ENCODE data around the gene TEX2.
"Not testable (repeated sequence)": the region's sequence is repeated elsewhere in the genome, so short reads cannot be mapped to it uniquely, and the experiment has no call there.

TEX2 gene

DNA sequence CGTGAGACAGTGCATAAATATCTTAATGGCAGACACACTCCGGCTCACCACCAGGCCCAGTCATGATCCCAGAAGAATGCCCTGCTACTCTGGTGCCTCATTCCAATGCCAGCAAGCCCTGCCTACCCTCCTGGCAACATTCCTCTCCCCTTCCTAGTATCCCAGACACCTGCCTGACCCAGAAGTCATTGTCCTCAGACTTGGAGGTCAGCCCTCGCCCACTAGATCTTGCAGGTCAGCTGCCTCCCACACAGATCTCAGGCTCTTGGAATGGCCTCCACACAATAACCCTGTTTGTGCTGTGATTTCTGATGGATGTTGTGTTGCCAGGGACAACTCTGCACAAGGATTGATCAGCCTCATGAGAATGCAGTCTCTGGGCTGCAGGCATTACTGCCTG lies 1.8 kb upstream of the TEX2 start:
- no peak for DNase-seq (ENCODE audit: low read depth in 3 of 3)

DNA sequence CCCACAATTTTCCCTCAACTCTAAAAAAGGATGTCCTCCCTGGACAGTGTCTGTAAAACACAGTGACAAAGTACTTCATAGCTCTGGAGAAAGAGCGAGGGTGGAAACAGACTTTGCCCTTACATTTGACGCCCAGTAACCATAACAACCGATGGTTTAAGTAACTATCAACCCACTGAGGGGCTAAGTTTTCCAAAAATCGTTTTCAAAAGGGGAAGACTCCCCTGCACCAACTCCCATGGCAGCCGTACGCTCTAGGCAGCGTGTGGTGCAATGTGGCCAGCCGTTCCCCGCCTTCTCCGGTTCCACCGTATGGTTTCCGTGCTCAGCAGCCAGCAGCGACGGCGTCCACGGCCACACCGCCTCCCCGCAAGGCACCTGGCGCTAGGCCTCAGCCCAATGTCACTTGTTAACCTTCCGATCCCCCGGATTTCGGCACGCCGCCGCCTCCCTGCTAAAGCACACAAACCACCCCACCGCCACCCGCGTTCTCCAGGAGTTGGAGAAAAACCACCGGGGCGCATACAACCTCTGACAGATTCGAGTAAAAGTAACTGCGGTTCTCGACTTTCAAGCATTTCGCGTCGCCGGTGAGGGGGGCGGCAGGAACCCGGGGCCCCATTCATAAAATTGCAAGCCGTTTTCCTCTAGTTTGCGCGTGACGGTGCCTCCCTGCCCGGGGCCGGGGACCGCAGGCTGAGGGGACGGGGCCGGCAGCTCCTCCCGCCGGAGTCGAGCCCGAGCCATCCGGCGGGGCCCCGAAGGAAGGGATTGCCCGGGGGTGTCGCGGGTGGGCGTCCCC lies 661 bp downstream of the TEX2 start:
- DNase-seq (ENCODE audit: low read depth in 3 of 3): peak; percentile 31 to 43 (median 39)

DNA sequence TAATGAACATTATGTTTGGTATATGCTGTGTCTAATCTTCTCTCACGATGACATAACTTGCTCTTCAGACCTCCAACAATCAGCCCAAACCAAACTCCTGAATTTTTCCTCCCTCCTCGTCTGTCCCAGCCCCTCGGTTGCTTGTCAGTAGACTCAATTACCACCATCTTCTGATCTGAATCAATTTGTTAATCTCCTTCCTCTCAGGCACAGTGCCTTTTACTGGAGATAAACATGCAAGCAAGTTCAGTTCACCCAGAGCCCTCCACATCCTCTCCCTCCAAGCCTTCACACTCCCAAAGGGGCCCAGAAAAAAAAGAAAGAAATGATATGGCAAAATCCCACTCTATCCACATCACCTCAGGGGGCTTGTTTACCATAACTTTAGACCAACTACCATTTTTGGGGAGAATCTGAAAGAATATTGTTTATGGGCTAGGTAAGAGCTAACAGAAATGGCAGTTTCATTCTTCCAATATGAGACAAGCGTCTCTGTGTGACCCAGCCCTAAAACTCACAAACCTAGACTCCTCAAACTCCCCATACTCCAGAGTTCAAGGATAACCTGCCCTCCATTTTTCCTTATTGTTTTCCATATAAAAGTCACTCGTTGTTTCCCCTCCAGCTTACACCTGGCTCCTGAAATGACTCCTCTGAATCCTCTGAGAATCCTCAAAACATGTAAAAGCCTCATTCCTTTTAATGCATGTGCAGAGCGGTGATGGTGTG lies 1.5 kb downstream of the TEX2 start:
- DNase-seq (ENCODE audit: low read depth in 3 of 3): no peak

DNA sequence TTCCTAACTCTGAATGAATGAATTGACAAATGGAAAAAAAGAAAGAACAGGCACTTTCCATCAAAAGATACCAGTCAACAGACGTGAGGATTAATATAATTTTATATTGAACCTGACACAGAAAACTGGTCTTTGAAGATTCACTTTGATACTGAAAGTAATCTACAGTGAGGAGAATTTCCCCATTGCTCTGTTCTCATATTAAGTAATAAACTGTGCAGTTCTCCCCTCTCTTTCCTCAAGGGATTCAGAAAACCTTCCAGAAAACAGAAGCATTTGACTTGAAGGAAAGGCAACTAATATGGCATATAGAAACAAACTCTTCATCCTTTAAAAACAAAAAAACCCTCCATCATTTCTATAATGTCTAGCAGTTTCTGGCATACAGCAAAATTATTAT lies 2.2 kb downstream of the TEX2 start:
- no peak for DNase-seq (ENCODE audit: low read depth in 3 of 3)

DNA sequence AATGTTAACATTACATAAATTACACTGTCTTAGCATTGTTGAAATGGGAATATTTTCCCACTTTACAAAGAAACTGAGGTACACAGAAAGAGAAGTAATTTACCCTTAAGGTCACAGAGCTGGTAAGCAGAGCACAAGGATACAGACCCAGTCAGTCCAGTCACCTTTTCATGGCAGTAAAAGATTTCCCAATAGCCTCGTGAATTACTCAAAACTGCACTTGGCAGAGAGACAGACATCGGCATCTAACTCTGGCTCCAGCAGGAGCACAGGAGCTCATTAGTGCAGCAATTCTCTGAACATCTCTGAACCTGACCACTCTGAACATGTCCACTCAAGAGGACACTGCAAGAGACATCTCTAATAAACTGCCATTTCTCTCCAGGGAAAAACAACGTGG lies 3.1 kb downstream of the TEX2 start:
- DNase-seq (ENCODE audit: low read depth in 3 of 3): no peak

DNA sequence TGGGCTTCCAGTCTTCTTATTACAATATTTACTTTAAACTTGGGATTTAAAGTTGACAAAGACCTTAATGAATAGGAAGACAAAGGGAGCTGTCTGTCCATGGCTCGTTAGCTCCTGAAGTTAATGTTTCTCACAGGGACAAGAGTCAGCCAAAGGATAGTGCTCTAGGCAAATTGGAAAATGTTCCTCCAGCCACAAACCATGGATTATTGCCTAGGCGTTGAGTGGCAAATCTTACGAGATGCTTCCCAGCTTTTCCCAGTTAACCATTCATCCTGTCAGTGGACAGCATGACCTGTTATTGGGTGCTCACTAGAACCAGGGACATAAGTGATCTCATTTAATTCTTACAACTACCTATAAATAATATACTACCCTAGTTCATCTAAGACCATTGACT lies 3.6 kb downstream of the TEX2 start:
- DNase-seq (ENCODE audit: low read depth in 3 of 3): no peak

DNA sequence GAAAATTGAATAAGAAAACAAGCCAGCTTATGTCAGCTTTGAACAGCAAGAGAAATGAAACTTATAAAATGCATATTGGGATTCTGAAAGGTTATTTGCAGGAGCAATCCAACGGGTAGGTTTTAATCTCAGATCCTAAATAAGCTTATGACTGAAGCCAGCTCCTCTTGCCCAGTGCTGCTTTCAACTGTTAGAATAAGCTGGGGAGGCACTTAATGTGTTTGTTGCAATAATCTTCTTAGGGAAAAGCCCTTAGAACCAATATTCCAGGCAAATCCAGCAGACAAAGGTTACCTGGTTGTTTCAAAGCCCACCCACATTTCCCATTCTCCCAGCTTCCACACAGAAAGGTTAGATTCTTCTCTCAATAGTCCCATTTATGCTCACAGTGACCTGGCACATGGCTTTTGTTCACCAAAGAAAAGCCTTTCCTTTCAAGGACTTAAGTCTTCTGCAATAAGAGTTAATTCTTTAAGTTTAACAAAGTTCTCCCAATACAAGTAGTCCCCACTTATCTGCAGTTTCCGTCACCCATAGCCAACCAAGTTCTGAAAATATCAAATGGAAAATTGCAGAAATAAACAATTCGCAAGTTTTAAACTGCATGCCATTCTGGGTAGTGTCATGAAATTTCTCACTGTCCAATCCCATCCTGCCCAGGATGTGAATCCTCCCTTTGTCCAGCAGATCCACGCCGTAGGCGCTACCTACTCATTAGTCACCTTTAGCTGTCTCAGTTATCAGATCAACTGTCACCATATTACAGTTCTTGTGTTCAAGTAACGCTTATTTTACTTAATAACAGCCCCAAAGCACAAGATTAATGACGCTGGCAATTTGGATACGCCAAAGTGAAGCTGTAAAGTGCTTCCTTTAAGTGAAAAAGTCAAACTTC lies 5.9 kb downstream of the TEX2 start:
- DNase-seq (ENCODE audit: low read depth in 3 of 3): no peak

DNA sequence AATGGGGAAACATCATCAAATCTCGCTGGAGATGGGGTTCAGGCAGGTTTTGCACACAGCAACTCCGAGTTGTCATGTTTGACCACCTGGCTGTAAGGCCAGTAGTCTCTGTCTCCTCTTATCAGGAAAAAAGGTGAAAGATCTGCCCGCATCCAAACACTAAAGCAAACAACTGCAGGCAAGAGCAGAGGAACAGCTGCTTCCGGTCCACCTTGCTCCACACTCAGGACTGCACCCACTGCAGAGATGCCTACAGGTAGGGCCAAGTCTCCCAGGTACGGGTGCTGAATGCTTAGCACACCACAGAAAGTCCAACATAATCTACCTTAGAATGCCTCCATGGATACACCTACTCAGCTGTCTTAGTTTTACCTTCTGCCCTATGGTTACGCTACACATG lies 7.3 kb downstream of the TEX2 start:
- DNase-seq (ENCODE audit: low read depth in 3 of 3): no peak

DNA sequence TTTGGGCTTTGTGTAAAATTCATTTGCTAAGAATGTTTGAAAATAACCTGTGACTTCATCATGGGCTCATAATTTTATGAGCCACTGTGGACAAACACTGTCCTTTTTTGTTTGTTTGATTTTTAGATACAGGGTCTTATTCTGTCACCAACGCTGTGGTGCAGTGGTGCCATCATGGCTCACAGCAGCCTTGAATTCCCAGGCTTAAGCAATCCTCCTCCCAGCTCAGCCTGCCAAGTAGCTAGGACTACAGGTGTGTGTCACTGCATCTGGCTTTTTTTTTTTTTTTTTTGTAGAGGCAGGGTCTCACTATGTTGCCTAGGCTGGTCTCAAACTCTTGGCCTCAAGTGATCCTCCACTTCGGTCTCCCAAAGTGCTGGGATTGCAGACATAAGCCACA lies 8.3 kb downstream of the TEX2 start:
- DNase-seq (ENCODE audit: low read depth in 3 of 3): no peak

DNA sequence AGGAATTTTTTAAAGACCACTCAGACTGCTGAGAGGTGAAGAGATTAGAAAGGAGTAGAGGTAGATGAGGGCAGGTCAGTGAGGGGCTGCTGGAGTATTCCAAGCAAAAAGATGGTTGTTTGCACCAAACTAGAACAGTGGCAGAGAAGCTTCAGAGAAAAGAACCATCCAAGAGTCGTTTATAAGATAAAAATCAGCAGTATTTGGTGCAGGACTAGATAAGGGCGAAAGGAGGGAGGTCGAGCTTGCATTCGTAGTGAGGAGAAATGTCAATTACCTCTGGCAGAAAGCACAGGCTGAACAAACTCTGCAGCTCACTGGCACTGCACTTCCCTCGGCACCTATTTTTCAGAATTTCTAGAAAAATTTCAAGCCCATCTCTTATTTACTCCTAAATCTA lies 9.6 kb downstream of the TEX2 start:
- DNase-seq (ENCODE audit: low read depth in 3 of 3): no peak

DNA sequence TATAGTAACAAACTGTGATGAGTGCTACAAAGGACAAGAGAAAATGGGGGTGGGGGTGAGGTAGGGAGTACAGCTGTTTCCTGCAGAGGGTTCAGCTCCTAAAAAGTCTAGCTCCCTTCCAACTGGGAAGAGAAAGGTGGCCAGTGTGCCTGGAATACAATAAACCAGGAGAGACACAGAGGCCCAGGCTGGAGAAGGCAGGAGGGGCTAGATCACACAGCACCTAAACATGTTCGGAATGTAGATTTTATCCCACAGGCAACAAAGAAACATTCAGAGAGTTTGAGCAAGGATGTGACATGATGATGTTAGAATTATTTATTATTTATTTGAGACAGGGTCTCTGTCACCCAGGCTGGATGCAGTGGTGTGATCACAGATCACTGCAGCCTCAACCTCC lies 10.2 kb downstream of the TEX2 start:
- no peak for DNase-seq (ENCODE audit: low read depth in 3 of 3)

DNA sequence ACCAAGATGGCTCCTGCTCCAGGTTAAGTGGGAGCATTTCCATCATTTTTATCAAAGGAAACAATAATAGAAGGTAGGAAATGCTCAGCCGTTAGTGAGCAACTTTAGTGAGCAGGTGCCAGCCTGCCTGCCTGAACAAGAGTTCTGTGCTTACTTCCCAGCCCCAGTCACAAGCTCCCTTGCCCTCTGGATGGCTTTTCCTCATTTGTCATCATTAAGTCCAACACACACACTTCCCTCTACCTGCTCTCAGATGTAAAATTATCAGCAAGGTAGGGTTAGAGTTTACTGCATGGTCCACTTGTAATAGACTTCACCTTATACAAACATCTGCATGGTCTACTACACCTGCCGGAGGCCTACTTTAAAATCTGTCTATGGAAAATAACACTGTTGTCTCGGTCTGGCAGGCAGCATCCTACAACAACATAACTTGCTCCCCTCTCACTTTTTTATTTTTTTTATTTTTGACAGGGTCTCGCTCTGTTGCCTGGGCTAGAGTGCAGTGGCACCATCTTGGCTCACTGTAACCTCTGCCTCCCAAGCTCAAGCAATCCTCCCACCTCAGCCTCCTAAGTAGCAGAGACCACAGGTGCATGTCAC lies 12.7 kb downstream of the TEX2 start:
- no peak for DNase-seq (ENCODE audit: low read depth in 3 of 3)

DNA sequence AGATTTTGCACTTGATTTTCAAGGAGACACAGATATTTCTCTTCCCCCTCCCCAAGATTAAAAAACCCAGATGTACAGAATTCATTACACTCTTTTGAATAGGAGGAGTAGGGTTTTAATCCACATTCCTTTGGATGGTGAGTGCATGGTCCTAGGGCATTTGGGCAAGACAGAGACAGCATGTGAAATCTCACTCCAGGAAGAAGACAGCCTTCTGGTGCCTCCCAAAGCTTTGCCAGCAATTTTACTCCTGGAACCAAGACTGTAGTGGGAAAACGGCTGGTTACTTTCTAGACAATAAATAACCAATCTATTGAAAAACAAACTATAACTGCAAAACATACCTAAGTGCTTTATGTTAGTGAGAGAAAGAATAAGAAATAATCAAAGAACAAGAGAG lies 15.2 kb downstream of the TEX2 start:
- no peak for DNase-seq (ENCODE audit: low read depth in 3 of 3)

DNA sequence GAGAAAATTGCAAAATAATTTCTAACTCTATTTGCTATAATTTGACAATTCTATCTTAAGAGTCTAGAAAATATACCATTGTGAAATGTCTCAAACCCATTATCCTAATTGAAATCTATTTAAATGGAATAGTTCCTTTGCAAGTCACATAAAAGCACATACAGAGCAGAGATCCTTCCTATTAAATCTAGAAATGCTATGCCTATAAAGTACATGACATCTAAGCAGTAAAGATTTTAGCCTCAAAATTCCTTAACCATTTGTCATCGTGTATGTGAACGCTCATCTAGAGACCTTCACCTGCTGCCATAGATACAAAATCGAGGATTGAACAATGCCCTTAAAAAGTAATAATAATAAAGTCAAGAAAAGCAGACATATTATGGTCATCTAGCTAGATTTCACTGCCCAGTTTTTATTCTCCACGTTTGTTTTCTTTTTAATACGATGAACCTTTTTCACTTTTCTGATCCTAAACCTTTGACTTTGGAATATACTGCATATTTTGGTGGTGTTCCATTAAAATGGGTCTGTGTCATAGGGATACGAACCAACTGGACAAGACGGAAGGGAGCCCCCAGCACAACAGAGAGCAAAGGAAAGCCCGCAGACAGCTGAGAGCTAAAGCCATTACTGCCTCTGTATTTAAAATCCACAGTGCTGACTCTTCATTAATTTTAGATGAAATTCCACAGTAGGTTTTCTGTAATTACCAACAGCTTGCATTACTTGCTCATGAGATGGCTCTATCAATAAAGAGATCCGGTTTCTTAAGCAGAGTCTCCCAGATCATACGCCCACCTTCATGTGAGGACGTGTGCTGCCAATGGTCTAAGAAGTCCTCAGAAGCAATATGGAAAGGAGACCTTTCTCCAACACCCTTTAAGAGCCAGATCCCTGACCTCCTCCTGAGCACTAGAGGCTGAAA lies 17.6 kb downstream of the TEX2 start:
- DNase-seq (ENCODE audit: low read depth in 3 of 3): no peak

DNA sequence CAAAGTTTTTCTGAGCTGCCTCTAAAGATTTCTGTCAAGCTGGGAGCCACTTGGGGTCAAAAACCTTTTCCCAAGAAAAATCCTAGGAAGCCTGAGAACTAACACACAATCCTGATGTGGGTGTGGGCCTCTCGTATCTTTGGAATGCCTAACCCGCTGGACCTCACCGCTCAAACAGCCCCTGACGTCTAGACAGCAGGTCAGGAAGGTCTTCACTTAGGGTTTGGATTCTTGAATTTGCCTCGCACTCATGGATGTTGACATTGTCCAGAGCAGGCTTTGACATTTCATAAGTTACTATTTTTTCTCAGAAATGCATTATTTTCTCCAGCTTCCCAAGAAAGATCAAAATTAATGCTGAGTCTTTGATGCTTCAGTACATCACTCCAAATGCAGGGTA lies 18.9 kb downstream of the TEX2 start:
- no peak for DNase-seq (ENCODE audit: low read depth in 3 of 3)

DNA sequence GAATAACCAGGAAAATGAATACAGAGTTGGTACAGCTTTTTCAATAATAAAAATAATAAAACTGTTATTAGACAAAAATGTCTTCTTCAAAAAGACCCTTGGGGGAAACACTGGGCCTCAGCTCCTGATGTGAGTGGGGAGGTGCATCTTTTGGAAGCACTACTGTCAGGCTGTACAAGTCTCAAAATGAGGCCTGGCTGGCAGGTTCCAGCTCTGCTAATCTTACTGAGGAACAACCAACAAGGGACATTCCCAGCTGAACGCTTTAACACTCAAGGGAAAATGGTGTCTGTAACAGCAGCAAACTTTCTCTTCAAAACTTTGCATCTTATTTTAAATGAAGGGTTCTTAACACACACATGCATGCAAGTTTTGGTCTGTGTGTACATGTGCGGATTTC lies 19.7 kb downstream of the TEX2 start:
- DNase-seq (ENCODE audit: low read depth in 3 of 3): no peak

DNA sequence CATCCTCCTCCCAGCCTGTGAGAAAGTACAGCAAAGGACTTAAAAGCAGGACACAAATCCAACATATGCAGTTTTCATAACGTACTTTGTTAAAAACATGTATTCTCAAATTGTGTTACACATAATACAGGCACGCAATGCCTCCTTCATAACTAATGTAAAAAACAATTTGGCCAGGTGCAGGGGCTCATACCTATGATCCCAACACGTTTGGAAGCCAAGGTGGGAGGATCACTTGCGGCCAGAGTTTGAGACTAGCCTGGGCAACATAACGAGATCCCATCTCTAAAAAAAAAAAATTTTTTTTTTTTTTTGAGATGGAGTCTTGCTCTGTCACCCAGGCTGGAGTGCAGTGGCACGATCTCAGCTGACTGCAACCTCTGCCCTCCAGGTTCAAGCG lies 20.4 kb downstream of the TEX2 start:
- no peak for DNase-seq (ENCODE audit: low read depth in 3 of 3)

DNA sequence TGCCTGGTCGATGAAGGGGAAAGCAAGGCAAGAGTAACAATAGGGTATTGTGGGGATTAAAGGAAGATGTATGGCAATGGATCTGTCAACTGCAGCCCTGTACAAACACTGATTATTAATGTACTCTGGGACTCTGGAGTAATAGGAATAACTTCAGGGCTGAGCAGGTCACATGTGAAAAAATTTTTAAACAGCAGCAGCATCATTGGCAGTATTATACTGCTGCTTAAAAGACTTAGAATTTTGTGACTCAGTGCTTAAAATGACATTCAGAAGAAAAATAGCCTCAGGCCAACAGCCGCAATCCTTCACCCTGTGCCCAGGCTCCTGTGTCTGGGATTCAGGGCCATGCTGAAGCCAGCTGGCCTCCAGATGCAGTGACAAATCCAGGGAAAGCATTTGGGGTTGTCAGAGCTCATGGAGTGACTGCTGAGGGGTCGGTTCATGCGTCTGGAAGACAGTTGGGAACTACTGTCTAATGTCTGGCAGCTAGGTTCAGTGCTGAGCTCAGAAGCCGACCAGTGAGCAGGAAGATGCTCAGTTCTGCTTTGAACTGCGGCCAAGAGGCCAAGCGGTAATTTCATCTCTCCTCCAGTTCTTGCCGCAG lies 22.2 kb downstream of the TEX2 start:
- DNase-seq (ENCODE audit: low read depth in 3 of 3): no peak

DNA sequence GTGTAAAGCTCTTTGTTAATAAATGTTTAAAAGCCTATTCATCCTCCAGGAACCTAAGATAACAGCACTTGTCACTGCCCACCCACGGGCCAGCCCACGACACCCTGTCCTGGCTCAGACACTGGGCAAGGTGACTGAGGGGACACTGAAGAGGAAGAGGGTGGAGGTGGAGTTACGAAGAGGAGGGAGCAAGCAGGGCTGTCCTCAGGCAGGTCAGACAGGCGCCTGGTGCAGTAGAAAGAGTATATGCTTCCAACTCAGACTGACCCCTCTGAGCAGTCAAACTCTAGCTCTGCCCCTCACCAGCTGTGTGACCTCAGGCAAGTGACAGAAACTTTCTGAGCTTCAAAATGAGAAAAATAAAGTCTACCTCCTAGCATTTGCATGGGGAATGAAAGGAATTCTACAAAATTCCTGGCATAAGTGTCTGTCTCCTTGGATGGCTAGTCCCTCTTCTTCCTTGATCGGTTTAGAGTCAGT lies 22.8 kb downstream of the TEX2 start:
- DNase-seq (ENCODE audit: low read depth in 3 of 3): no peak

DNA sequence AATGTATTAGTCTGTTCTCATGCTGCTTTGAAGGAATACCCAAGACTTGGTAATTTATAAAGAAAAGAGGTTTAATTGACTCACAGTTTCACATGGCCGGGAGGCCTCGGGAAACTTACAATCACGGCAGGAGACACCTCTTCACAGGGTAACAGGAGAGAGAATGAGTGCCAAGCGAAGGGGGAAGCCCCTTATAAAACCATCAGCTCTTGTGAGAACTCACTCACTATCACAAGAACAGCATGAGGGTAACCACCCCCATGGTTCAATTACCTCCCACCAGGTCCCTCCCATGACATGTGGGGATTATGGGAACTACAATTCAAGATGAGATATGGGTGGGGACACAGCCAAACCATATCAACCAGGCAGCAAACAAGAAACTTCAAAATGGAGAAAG lies 24.6 kb downstream of the TEX2 start:
- not testable (repeated sequence) for DNase-seq (ENCODE audit: low read depth in 3 of 3)
